ENCODE results near the gene STAC. TPM values are rescaled to one million over a fixed set of nuclear protein-coding genes. Genes with fewer than 3 reads are reported as not detected.

STAC gene
- total RNA-seq, 4 donors from 2014 or later: 0.45 to 5.1 (median 0.63) TPM

DNA sequence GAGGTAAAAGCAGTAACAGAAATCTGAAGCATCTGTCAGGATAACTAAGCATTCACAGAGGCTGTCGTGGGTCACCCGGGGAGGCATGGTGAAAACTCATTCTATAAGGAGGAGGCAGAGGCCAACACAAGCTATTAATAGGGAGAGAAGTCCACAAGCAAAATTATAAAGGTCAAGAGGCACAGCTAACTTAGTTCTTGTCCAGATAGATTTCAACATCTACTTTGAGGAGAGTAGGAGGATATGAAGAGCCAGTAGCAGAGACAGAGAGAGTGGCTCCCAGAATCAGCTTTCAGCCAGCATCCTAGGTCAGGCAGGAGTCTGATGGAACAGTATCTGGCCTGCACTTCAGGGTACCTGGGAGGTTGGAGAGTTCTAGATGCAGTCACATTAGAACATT lies 95.3 kb downstream of the STAC start:
- Histone ChIP-seq H3K4me1 (no peaks in the 10 kb centered on the region), H3K4me3 (no peak overlapping the region), H3K36me3 (no peaks in the 10 kb centered on the region), H3K27ac (no peak overlapping the region), H3K27me3 (no peaks in the 10 kb centered on the region), H3K9me3 (peaks cover 5% of the 10 kb centered on the region)
- TF ChIP-seq POLR2A (IDR thresholded peaks at IDR 0.05) (no peak), POLR2AphosphoS5 (IDR thresholded peaks at IDR 0.05) (no peak), EP300 (IDR thresholded peaks at IDR 0.05) (no peak)
- TF ChIP-seq, protein P1, sequence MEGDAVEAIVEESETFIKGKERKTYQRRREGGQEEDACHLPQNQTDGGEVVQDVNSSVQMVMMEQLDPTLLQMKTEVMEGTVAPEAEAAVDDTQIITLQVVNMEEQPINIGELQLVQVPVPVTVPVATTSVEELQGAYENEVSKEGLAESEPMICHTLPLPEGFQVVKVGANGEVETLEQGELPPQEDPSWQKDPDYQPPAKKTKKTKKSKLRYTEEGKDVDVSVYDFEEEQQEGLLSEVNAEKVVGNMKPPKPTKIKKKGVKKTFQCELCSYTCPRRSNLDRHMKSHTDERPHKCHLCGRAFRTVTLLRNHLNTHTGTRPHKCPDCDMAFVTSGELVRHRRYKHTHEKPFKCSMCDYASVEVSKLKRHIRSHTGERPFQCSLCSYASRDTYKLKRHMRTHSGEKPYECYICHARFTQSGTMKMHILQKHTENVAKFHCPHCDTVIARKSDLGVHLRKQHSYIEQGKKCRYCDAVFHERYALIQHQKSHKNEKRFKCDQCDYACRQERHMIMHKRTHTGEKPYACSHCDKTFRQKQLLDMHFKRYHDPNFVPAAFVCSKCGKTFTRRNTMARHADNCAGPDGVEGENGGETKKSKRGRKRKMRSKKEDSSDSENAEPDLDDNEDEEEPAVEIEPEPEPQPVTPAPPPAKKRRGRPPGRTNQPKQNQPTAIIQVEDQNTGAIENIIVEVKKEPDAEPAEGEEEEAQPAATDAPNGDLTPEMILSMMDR (IDR thresholded peaks at IDR 0.05): no peak
- WGBS: 76% methylated on average over 2 of the region's 2 CpGs
- DNase-seq (ENCODE audit: low spot score in 2 of 2): no peak

DNA sequence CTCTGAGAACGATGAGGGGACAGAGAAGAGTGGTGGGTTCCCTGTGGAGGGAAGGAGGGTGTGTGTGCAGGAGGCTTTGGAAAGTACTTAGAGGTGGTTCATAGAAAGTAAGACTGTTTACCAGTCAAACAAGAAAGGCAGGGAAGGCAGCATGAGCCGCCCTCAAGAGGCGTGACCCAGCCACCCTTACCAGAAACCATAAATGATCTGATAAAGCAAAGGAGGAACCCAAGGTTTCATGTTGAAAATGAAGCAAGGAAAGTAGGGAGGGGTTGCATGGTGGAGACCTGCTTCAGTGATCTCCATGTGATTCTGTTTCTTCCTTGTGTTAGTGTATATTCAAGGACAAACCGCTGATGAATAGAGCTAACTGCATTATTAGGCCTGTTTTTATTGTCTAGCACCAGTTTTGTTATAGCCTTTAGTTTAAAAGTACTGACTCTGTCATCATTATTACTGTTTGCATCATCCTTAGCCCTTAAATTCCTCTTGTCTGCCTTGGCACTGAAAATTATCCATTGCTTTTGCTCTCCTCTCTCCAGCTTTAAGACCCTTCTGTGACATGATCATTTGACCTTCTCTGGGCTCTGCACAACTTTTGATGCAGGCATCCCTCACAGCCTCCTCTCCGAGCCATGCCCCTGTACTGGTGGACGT lies 96.1 kb downstream of the STAC start:
- Histone ChIP-seq H3K9me3 (peaks cover 5% of the 10 kb centered on the region), H3K36me3 (no peaks in the 10 kb centered on the region), H3K27ac (no peak overlapping the region), H3K27me3 (no peaks in the 10 kb centered on the region), H3K4me1 (no peaks in the 10 kb centered on the region), H3K4me3 (no peak overlapping the region)
- no peak for DNase-seq (ENCODE audit: low spot score in 2 of 2)
- TF ChIP-seq, protein P1 (IDR thresholded peaks at IDR 0.05): no peak
- no peak for TF ChIP-seq EP300 (IDR thresholded peaks at IDR 0.05)
- TF ChIP-seq POLR2AphosphoS5 (IDR thresholded peaks at IDR 0.05): no peak
- TF ChIP-seq POLR2A (IDR thresholded peaks at IDR 0.05): no peak
- WGBS: 63% methylated on average over 5 of the region's 6 CpGs

DNA sequence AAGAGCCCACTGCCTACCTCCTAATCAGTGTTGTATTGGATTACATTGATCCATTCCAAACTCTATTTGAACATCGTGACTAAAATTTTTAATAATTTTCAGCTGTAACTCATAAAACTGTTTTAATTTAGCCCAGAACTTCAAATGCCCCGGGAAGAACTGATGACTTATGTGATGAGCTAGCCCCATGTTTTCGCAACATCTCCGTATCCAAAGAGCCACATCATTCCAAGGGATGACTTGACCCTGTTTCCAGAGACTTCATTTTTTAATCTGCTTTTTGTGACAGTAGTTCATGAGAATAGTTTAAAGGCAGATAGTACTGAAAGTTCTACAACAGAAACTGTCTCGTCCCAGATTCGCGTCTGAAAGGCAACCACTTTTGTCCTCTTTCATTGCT lies 97.4 kb downstream of the STAC start:
- no peak for DNase-seq (ENCODE audit: low spot score in 2 of 2)
- Histone ChIP-seq H3K27me3 (no peaks in the 10 kb centered on the region), H3K36me3 (no peaks in the 10 kb centered on the region), H3K9me3 (peaks cover 5% of the 10 kb centered on the region), H3K4me3 (no peak overlapping the region), H3K27ac (peak overlapping the region; percentile 63), H3K4me1 (no peaks in the 10 kb centered on the region)
- 56% methylated on average over 7 of the region's 7 CpGs for WGBS
- TF ChIP-seq, protein P1 (IDR thresholded peaks at IDR 0.05): no peak
- TF ChIP-seq POLR2A (IDR thresholded peaks at IDR 0.05) (no peak), POLR2AphosphoS5 (IDR thresholded peaks at IDR 0.05) (no peak), EP300 (IDR thresholded peaks at IDR 0.05) (no peak)

DNA sequence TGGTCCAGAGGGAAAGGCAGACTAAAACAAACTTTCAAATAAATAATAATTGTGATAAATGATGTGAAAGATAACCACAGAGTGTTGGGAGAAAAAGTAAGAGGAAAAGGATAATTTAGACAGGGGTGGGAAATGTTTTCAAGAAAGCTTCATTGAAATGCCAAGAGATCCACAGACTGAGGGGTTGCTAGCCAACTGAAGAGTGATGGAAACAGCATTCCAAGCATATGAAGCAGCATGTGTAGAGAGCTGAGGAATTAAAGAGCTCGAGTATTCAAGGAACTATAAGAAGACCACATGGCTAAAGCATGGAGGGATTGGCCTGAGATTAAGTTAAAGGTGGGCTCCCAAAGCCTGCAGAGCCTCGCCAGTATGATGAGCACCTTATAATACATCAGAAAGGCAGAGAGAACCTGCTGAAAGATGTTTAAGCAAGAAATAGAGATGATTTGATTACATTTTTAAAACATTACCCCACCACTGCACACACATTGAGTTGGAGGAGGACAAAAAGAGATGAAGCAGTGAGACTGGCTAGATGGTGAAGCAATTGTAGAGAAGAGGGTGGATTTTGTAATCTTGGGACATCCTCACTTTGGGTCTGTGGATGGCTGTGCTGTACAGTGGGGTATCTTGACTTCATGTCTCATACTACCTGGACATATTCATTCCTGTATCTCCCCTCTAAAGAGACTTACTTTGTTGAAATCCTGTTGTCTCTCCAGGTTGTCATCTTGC lies 100.8 kb downstream of the STAC start:
- WGBS: 56% methylated on average over 2 of the region's 2 CpGs
- DNase-seq (ENCODE audit: low spot score in 2 of 2): no peak

DNA sequence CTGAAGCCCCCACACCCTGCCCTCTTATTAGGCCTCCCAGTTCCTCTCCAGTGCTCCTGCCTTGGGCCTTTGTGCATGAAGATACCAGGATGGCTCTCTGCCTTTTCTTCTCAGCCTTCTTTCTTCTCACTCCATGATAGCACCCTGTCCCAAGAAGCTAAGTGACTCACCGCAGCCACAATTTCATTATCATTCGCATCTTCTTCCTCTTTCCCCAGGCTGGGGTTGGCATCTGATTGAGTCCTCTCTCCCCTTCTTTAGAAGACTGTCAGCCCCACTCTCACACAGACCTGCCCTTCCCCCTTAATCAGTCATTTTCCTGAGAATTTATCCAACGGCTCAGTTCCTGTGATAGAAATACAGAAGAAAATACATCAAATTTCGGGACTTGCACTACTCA lies 102.0 kb downstream of the STAC start:
- TF ChIP-seq EP300 (IDR thresholded peaks at IDR 0.05): no peak
- TF ChIP-seq POLR2AphosphoS5 (IDR thresholded peaks at IDR 0.05): no peak
- no peak for TF ChIP-seq POLR2A (IDR thresholded peaks at IDR 0.05)
- no peaks in the 10 kb centered on the region for H3K36me3 ChIP-seq
- no peak for DNase-seq (ENCODE audit: low spot score in 2 of 2)
- 85% methylated on average over 4 of the region's 4 CpGs for WGBS
- H3K27ac ChIP-seq: no peak overlapping the region
- H3K4me1 ChIP-seq: no peaks in the 10 kb centered on the region
- no peaks in the 10 kb centered on the region for H3K27me3 ChIP-seq
- H3K4me3 ChIP-seq: no peak overlapping the region
- peaks cover 5% of the 10 kb centered on the region for H3K9me3 ChIP-seq

More for the DNA sequence above, 100.8 kb downstream of the STAC start:
- H3K36me3 ChIP-seq: no peaks in the 10 kb centered on the region
- H3K27ac ChIP-seq: no peak overlapping the region
- no peaks in the 10 kb centered on the region for H3K27me3 ChIP-seq
- H3K4me3 ChIP-seq: no peak overlapping the region
- H3K4me1 ChIP-seq: no peaks in the 10 kb centered on the region
- TF ChIP-seq, protein P1 (IDR thresholded peaks at IDR 0.05): no peak
- peaks cover 5% of the 10 kb centered on the region for H3K9me3 ChIP-seq

All from suprapubic skin (tissue), 4 donors.